K562 (cell line): ENCODE measurements around the gene ZNF213. TPM values are rescaled to one million over a fixed set of nuclear protein-coding genes. Genes with fewer than 3 reads are reported as not detected.

ENCODE experiments used
- CBFA2T2 ChIP-seq: fragments of 450-650 bp; conservative IDR thresholded peaks from 2 replicates; pipeline ENCODE4 v1.6.1; 2017; ENCODE audit warnings: mild to moderate bottlenecking
- E2F5 ChIP-seq: sonication (generic); formaldehyde crosslinking; IDR thresholded peaks from 2 replicates; pipeline ENCODE4 v1.8.0; 2022; ENCODE audit warnings: mild to moderate bottlenecking, missing genetic modification reagents
- HDAC3 ChIP-seq: fragments of 450-650 bp; IDR thresholded peaks from 2 replicates; pipeline ENCODE4 v1.6.1; 2018; ENCODE audit warnings: borderline replicate concordance, mild to moderate bottlenecking, moderate library complexity; ENCODE audit not compliant: partially characterized antibody
- KLF16 ChIP-seq: IDR thresholded peaks from 2 replicates; pipeline ENCODE4 v1.6.1; 2016; ENCODE audit warnings: antibody characterized with exemption
- MYNN ChIP-seq, 2 experiments: sonication (generic); formaldehyde crosslinking in 1 of 2; IDR thresholded peaks; 2 replicates each; pipeline versions ENCODE4 v1.5.0 to v1.6.1; 2016 to 2020; ENCODE audit warnings: antibody characterized with exemption in 1 of 2, missing genetic modification reagents in 1 of 2
- NR4A1 ChIP-seq, 2 experiments: fragments of 250-450 bp in 1 of 2; fragments of 450-650 bp in 1 of 2; sonication (Bioruptor Pico) in 1 of 2; IDR thresholded peaks; 2 replicates each; pipeline versions ENCODE4 v1.4.0 to v1.6.1; 2016 to 2020; ENCODE audit warnings: mild to moderate bottlenecking in 2 of 2, missing compliant biosample characterization in 1 of 2, missing genetic modification characterization in 1 of 2, moderate library complexity in 1 of 2
- PHTF2 ChIP-seq: fragments of 250-450 bp; sonication (Bioruptor Pico); IDR thresholded peaks from 2 replicates; pipeline ENCODE4 v1.5.0; 2021; ENCODE audit warnings: mild to moderate bottlenecking
- RBM22 ChIP-seq: fragments of 200-400 bp; formaldehyde crosslinking; IDR thresholded peaks from 2 replicates; pipeline ENCODE4 v1.6.1; 2018; ENCODE audit warnings: low read length, low read depth; ENCODE audit not compliant: poor library complexity, severe bottlenecking
- TAF1 ChIP-seq: IDR thresholded peaks from 2 replicates; pipeline ENCODE4 v1.6.1; 2011; ENCODE audit warnings: mild to moderate bottlenecking, low read length, moderate library complexity; ENCODE audit not compliant: insufficient read depth, control insufficient read depth, severe bottlenecking; ENCODE audit errors: extremely low read depth
- TAF7 ChIP-seq: fragments of 450-650 bp; IDR thresholded peaks from 2 replicates; pipeline ENCODE4 v1.6.1; 2016; ENCODE audit warnings: missing genetic modification characterization, missing compliant biosample characterization
- TCFL5 ChIP-seq: fragments of 250-450 bp; sonication (Bioruptor Pico); conservative IDR thresholded peaks from 2 replicates; pipeline ENCODE4 v1.6.1; 2021; ENCODE audit warnings: mild to moderate bottlenecking, moderate library complexity, matching md5 sums
- TRIM24 ChIP-seq, 2 experiments: fragments of 450-650 bp; IDR thresholded peaks; 2 replicates each; pipeline ENCODE4 v1.6.1; 2016
- XRCC5 ChIP-seq: fragments of 200-400 bp; formaldehyde crosslinking; IDR thresholded peaks from 2 replicates; pipeline ENCODE4 v1.6.1; 2017; ENCODE audit warnings: low read depth, mild to moderate bottlenecking, low read length
- ZNF23 ChIP-seq: fragments of 250-450 bp; sonication (Bioruptor Pico); IDR thresholded peaks from 2 replicates; pipeline ENCODE4 v1.4.0; 2020; ENCODE audit warnings: mild to moderate bottlenecking
- polyA plus RNA-seq, 8 experiments: library from polyadenylated mRNA; depleted of rRNA in 4 of 8; stranded (reverse) in 5 of 8; unstranded in 3 of 8; fragments of >200 nt; fragmentation: Nextera tagmentation in 2 of 8; fragmentation: Illumina TruSeq in 1 of 8; extraction: Ambion mirVana in 2 of 8; extraction: Trizol in 1 of 8; gene quantifications; 2 replicates each; pipeline versions ENCODE4 v1.2.1 to v1.2.3, GENCODE V29; 2011 to 2014; ENCODE audit warnings: inconsistent platforms in 1 of 8, missing spikeins in 1 of 8
- total RNA-seq, 7 experiments: library from RNA; depleted of rRNA in 6 of 7; stranded (reverse); fragments of >200 nt in 6 of 7; fragmentation: Illumina TruSeq in 2 of 7; extraction: Trizol in 2 of 7; gene quantifications; 2 replicates each; pipeline versions ENCODE4 v1.2.1 to v1.2.3, GENCODE V29; 2011 to 2021; ENCODE audit warnings: low replicate concordance in 1 of 7
- TF ChIP-seq, protein P1 (sequence below): sonication (generic); formaldehyde crosslinking; IDR thresholded peaks from 2 replicates; pipeline ENCODE4 v1.8.0; 2022; ENCODE audit warnings: mild to moderate bottlenecking, missing genetic modification reagents
- TF ChIP-seq, protein P2 (sequence below), 2 experiments: fragments of 450-650 bp; conservative IDR thresholded peaks; 2 replicates each; pipeline ENCODE4 v1.6.1; 2017; ENCODE audit warnings: mild to moderate bottlenecking in 2 of 2, moderate library complexity in 2 of 2

The ZNF213 gene
- total and polyA plus RNA-seq, 9 of the 15 experiments (the other 6 are each of a cell fraction or from before 2014, with no cell fraction given) = 0.49 to 10.0 (median 1.8) TPM

- TF ChIP-seq HDAC3 = no peak
- 0 out of 2 replicates have a peak, but pooled peaks have one; percentile 7 for TF ChIP-seq MYNN (IDR thresholded peaks at IDR 0.05)
- no peak for TF ChIP-seq MYNN (CRISPR knock-in tag; IDR thresholded peaks at IDR 0.05)
- TF ChIP-seq, protein P1, sequence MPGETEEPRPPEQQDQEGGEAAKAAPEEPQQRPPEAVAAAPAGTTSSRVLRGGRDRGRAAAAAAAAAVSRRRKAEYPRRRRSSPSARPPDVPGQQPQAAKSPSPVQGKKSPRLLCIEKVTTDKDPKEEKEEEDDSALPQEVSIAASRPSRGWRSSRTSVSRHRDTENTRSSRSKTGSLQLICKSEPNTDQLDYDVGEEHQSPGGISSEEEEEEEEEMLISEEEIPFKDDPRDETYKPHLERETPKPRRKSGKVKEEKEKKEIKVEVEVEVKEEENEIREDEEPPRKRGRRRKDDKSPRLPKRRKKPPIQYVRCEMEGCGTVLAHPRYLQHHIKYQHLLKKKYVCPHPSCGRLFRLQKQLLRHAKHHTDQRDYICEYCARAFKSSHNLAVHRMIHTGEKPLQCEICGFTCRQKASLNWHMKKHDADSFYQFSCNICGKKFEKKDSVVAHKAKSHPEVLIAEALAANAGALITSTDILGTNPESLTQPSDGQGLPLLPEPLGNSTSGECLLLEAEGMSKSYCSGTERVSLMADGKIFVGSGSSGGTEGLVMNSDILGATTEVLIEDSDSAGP (CRISPR knock-in tag) = peak; percentile 72; the same call in 1 of the 2 replicates
- TF ChIP-seq ZNF23 (CRISPR knock-in tag) = no peak
- TF ChIP-seq NR4A1 (CRISPR knock-in tag; IDR thresholded peaks at IDR 0.05) = no peak
- TF ChIP-seq NR4A1 (tag; IDR thresholded peaks at IDR 0.05) = 0 out of 2 replicates have a peak, but pooled peaks have one; percentile 28
- TF ChIP-seq, protein P2, sequence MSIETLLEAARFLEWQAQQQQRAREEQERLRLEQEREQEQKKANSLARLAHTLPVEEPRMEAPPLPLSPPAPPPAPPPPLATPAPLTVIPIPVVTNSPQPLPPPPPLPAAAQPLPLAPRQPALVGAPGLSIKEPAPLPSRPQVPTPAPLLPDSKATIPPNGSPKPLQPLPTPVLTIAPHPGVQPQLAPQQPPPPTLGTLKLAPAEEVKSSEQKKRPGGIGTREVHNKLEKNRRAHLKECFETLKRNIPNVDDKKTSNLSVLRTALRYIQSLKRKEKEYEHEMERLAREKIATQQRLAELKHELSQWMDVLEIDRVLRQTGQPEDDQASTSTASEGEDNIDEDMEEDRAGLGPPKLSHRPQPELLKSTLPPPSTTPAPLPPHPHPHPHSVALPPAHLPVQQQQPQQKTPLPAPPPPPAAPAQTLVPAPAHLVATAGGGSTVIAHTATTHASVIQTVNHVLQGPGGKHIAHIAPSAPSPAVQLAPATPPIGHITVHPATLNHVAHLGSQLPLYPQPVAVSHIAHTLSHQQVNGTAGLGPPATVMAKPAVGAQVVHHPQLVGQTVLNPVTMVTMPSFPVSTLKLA (conservative IDR thresholded peaks at IDR 0.05) = peak in 1 of 2 experiments; percentile 57; a peak in 2 of 4 replicates
- TF ChIP-seq RBM22 = no peak
- TF ChIP-seq KLF16 = no peak; the same call in 1 of the 2 replicates
- TF ChIP-seq E2F5 (CRISPR knock-in tag) = peak; percentile 83; the same call in 1 of the 2 replicates
- peak; percentile 71; the same call in 1 of the 2 replicates for TF ChIP-seq XRCC5
- TF ChIP-seq CBFA2T2 = peak; percentile 33; the same call in 1 of the 2 replicates
- TF ChIP-seq PHTF2 (CRISPR knock-in tag) = no peak
- TF ChIP-seq TRIM24 (IDR thresholded peaks at IDR 0.05) = no peak
- TF ChIP-seq TAF1 = peak; percentile 46
- no peak for TF ChIP-seq TCFL5
- no peak for TF ChIP-seq TAF7
Measured at GRCh38 chr16:3149630-3150345, 15.0 kb downstream of the ZNF213 start (continued).
